Measurements from ENCODE around the gene HPS1.

DNA sequence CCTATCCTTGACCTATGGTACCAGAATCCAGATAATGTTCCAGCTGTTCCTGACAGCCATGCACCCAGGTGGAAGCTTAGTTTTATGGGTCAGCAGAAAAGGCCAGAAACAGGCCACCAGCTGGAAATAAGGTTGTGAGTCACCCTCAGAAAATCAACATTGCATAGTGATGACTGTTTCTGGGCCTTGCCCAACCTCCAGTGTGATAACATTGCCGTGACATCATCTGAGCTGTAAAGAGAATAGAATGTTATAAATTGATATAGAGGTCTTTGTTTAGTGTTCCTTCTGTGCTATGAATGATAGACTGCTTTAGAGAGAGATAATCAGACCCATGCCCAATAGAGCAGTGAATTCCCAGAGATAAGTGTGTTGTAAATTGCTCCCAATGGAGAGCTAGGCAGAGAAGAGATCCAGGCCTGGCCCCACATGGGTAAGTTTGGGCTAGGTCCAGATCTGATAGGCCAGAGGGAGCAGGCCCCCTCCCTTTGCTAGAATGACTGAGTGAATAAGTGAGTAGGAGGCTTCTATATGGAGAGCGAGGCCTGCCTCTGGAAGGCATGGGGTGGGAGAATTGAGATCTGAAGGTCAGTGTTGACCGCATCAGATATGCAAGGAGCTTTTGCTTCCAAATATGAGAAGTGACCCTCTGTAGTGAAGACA is 14.2 kb upstream of the HPS1 start:
- TF ChIP-seq, protein P1, sequence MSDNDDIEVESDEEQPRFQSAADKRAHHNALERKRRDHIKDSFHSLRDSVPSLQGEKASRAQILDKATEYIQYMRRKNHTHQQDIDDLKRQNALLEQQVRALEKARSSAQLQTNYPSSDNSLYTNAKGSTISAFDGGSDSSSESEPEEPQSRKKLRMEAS (IDR thresholded peaks at IDR 0.05) = no peak
- peak; percentile 53; the same call in 1 of the 2 replicates for TF ChIP-seq EP300 (IDR thresholded peaks at IDR 0.05; ENCODE audit: borderline replicate concordance)
- TF ChIP-seq CEBPB (IDR thresholded peaks at IDR 0.05) = peak; percentile 88
- no peak for TF ChIP-seq TAF1 (IDR thresholded peaks at IDR 0.05; ENCODE audit: low read depth)
- no peak for TF ChIP-seq YY1 (IDR thresholded peaks at IDR 0.05; ENCODE audit: low read depth)
- TF ChIP-seq TCF12 (IDR thresholded peaks at IDR 0.05; ENCODE audit: low read depth) = peak; percentile 84
- TF ChIP-seq, protein P2, sequence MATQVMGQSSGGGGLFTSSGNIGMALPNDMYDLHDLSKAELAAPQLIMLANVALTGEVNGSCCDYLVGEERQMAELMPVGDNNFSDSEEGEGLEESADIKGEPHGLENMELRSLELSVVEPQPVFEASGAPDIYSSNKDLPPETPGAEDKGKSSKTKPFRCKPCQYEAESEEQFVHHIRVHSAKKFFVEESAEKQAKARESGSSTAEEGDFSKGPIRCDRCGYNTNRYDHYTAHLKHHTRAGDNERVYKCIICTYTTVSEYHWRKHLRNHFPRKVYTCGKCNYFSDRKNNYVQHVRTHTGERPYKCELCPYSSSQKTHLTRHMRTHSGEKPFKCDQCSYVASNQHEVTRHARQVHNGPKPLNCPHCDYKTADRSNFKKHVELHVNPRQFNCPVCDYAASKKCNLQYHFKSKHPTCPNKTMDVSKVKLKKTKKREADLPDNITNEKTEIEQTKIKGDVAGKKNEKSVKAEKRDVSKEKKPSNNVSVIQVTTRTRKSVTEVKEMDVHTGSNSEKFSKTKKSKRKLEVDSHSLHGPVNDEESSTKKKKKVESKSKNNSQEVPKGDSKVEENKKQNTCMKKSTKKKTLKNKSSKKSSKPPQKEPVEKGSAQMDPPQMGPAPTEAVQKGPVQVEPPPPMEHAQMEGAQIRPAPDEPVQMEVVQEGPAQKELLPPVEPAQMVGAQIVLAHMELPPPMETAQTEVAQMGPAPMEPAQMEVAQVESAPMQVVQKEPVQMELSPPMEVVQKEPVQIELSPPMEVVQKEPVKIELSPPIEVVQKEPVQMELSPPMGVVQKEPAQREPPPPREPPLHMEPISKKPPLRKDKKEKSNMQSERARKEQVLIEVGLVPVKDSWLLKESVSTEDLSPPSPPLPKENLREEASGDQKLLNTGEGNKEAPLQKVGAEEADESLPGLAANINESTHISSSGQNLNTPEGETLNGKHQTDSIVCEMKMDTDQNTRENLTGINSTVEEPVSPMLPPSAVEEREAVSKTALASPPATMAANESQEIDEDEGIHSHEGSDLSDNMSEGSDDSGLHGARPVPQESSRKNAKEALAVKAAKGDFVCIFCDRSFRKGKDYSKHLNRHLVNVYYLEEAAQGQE (IDR thresholded peaks at IDR 0.05; ENCODE audit: low read depth) = no peak
- TF ChIP-seq ZBTB7A (IDR thresholded peaks at IDR 0.05; ENCODE audit: low read depth) = no peak
- no peak for TF ChIP-seq RAD21 (IDR thresholded peaks at IDR 0.05; ENCODE audit: low read depth)
- TF ChIP-seq EGR1 (IDR thresholded peaks at IDR 0.05) = no peak
- TF ChIP-seq CREB1 (IDR thresholded peaks at IDR 0.05; ENCODE audit: low read depth) = peak; percentile 44; the same call in 1 of the 2 replicates
- no peak for TF ChIP-seq FOXM1 (IDR thresholded peaks at IDR 0.05; ENCODE audit: borderline replicate concordance, low read depth)
- TF ChIP-seq NFIC (IDR thresholded peaks at IDR 0.05) = peak; percentile 33; the same call in 1 of the 2 replicates
- TF ChIP-seq, protein P3, sequence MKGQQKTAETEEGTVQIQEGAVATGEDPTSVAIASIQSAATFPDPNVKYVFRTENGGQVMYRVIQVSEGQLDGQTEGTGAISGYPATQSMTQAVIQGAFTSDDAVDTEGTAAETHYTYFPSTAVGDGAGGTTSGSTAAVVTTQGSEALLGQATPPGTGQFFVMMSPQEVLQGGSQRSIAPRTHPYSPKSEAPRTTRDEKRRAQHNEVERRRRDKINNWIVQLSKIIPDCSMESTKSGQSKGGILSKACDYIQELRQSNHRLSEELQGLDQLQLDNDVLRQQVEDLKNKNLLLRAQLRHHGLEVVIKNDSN (IDR thresholded peaks at IDR 0.05) = no peak
